DMS79 treated with DMSO at 0.1 percent for 48 hours (cell line): ENCODE data around the gene SNIP1.
"Not testable (repeated sequence)": the region's sequence is repeated elsewhere in the genome, so short reads cannot be mapped to it uniquely, and the experiment has no call there.

ENCODE experiments used
- DNase-seq: peaks from one replicate; lab custom pipeline; 2025; lab: John Stamatoyannopoulos, UW

SNIP1 gene

GRCh38 chr1:37513795-37514349 is 40.2 kb downstream of the SNIP1 start:
- DNase-seq = peak; percentile 82

GRCh38 chr1:37509181-37509580 is 44.9 kb downstream of the SNIP1 start:
- DNase-seq = no peak

- DNase-seq = no peak
Measured at GRCh38 chr1:37506740-37507139, 47.4 kb downstream of the SNIP1 start.

GRCh38 chr1:37502791-37503190 is 51.3 kb downstream of the SNIP1 start:
- DNase-seq = not testable (repeated sequence)

GRCh38 chr1:37502104-37502503 is 52.0 kb downstream of the SNIP1 start:
- no peak for DNase-seq

GRCh38 chr1:37501661-37502060 is 52.4 kb downstream of the SNIP1 start:
- DNase-seq = no peak

GRCh38 chr1:37498872-37499617 is 55.0 kb downstream of the SNIP1 start:
- no peak for DNase-seq

- DNase-seq = peak; percentile 92
Measured at GRCh38 chr1:37497832-37498231, 56.3 kb downstream of the SNIP1 start.

GRCh38 chr1:37495875-37496274 is 58.2 kb downstream of the SNIP1 start:
- no peak for DNase-seq

- no peak for DNase-seq
Measured at GRCh38 chr1:37493336-37494098, 60.6 kb downstream of the SNIP1 start.

GRCh38 chr1:37487619-37487984 is 66.5 kb downstream of the SNIP1 start:
- DNase-seq = no peak

- no peak for DNase-seq
Measured at GRCh38 chr1:37486680-37487618, 67.1 kb downstream of the SNIP1 start.

- no peak for DNase-seq
Measured at GRCh38 chr1:37485902-37486679, 68.0 kb downstream of the SNIP1 start.
